Measurements from ENCODE around the gene LRP3. TPM values are rescaled to one million over a fixed set of nuclear protein-coding genes. Genes with fewer than 3 reads are reported as not detected.

The LRP3 gene
- total RNA-seq, 4 donors from 2014 or later, result 18.3 to 29.3 (median 25.1) TPM

GRCh38 chr19:33202546-33203507 lies 8.7 kb downstream of the LRP3 start:
- DNase-seq, result no peak
- Histone ChIP-seq H3K27me3 (no peaks in the 10 kb centered on the region), H3K27ac (no peak overlapping the region), H3K36me3 (no peaks in the 10 kb centered on the region), H3K4me1 (no peaks in the 10 kb centered on the region), H3K4me3 (no peak overlapping the region), H3K9me3 (no peaks in the 10 kb centered on the region)
- intact Hi-C loops (cut with DNase I; ENCODE audit: low total_unique reads), result no loop called here
- ATAC-seq, result no peak
- TF ChIP-seq POLR2A (IDR thresholded peaks at IDR 0.05), result no peak
- TF ChIP-seq CTCF (IDR thresholded peaks at IDR 0.05 in 4 of 5, conservative IDR thresholded peaks at IDR 0.05 in 1 of 5), result no peak
- in situ Hi-C loops (cut with MboI; ENCODE audit: low sequenced_read_pairs in 4 of 4), result no loop called here

GRCh38 chr19:33203529-33203928 lies 9.4 kb downstream of the LRP3 start:
- Histone ChIP-seq H3K36me3 (no peaks in the 10 kb centered on the region), H3K27ac (no peak overlapping the region), H3K4me1 (no peaks in the 10 kb centered on the region), H3K9me3 (no peaks in the 10 kb centered on the region), H3K4me3 (no peak overlapping the region), H3K27me3 (no peaks in the 10 kb centered on the region)
- in situ Hi-C loops (cut with MboI; ENCODE audit: low sequenced_read_pairs in 4 of 4), result no loop called here
- ATAC-seq (no peak), DNase-seq (no peak)
- TF ChIP-seq CTCF (IDR thresholded peaks at IDR 0.05 in 4 of 5, conservative IDR thresholded peaks at IDR 0.05 in 1 of 5), result no peak
- no peak for TF ChIP-seq POLR2A (IDR thresholded peaks at IDR 0.05)
- intact Hi-C loops (cut with DNase I; ENCODE audit: low total_unique reads), result no loop called here

- Histone ChIP-seq H3K36me3 (no peaks in the 10 kb centered on the region), H3K9me3 (no peaks in the 10 kb centered on the region), H3K4me1 (no peaks in the 10 kb centered on the region), H3K27me3 (no peaks in the 10 kb centered on the region), H3K4me3 (no peak overlapping the region), H3K27ac (no peak overlapping the region)
- DNase-seq, result no peak
- intact Hi-C loops (cut with DNase I; ENCODE audit: low total_unique reads), result no loop called here
- ATAC-seq, result no peak
- TF ChIP-seq POLR2A (IDR thresholded peaks at IDR 0.05), result no peak
- no peak for TF ChIP-seq CTCF (IDR thresholded peaks at IDR 0.05 in 4 of 5, conservative IDR thresholded peaks at IDR 0.05 in 1 of 5)
- in situ Hi-C loops (cut with MboI; ENCODE audit: low sequenced_read_pairs in 4 of 4), result no loop called here
These were observed 10.2 kb downstream of the LRP3 start for GRCh38 chr19:33204136-33204973.

- TF ChIP-seq POLR2A (IDR thresholded peaks at IDR 0.05), result no peak
- Histone ChIP-seq H3K27me3 (no peaks in the 10 kb centered on the region), H3K36me3 (no peaks in the 10 kb centered on the region), H3K4me3 (no peak overlapping the region), H3K9me3 (no peaks in the 10 kb centered on the region), H3K4me1 (no peaks in the 10 kb centered on the region), H3K27ac (no peak overlapping the region)
- no peak for ATAC-seq
- in situ Hi-C loops (cut with MboI; ENCODE audit: low sequenced_read_pairs in 4 of 4) (no loop called here), intact Hi-C loops (cut with DNase I; ENCODE audit: low total_unique reads) (no loop called here)
- no peak for DNase-seq
These were observed 11.0 kb downstream of the LRP3 start for GRCh38 chr19:33205110-33205509.
